ENCODE data around the gene DISP3. TPM values are rescaled to one million over a fixed set of nuclear protein-coding genes. Genes with fewer than 3 reads are reported as not detected.

Gene DISP3
- total and polyA plus RNA-seq, 2 of the 4 experiments (the other 2 are of a cell fraction), result 0.05 TPM; not detected in 1

- H4K5ac ChIP-seq (ENCODE audit: low read depth, low read length), result no peak overlapping the region
- H3K4me2 ChIP-seq (ENCODE audit: low read depth, low read length), result no peak overlapping the region
- no peak overlapping the region for H4K8ac ChIP-seq (ENCODE audit: low read depth in 2 of 2, low read length in 2 of 2)
- no peak overlapping the region for H3K18ac ChIP-seq (ENCODE audit: low read depth, low read length)
- no peak overlapping the region for H2BK5ac ChIP-seq (ENCODE audit: low read depth, low read length, poor library complexity, severe bottlenecking)
- H3K36me3 ChIP-seq (ENCODE audit: control insufficient read depth, insufficient read depth, low read length), result no peaks in the 10 kb centered on the region
- no peak overlapping the region for H3K14ac ChIP-seq (replicated peaks; ENCODE audit: low read depth, low read length)
- DNase-seq (no peak), ATAC-seq (ENCODE audit: low read depth) (no peak)
- no peaks in the 10 kb centered on the region for H3K9me3 ChIP-seq (ENCODE audit: control insufficient read depth, insufficient read depth, low read length)
- dilution Hi-C loops (cut with HindIII; ENCODE audit: low sequenced_read_pairs, unreplicated experiment), result no loop called here
- H3K79me1 ChIP-seq (ENCODE audit: low read depth in 1 of 2, low read length in 2 of 2), result no peaks in the 10 kb centered on the region
- intact Hi-C loops (cut with micrococcal nuclease), result loop anchor here (10.0 kb wide), 1 partner anchor 206 kb away; the partner anchor contains the start of gene MTOR
- H2BK15ac ChIP-seq (ENCODE audit: low read depth, low read length), result no peak overlapping the region
- H3K27me3 ChIP-seq (ENCODE audit: control insufficient read depth, insufficient read depth, low read length), result no peaks in the 10 kb centered on the region
- no peak overlapping the region for H3K4me3 ChIP-seq (ENCODE audit: insufficient read depth, low read depth, low read length)
- CTCF ChIA-PET, result no interaction called here
- WGBS, 2 experiments (ENCODE audit: extremely low coverage in 2 of 2, insufficient read length in 1 of 2), result no CpG with 5 or more reads among the region's 2 CpGs
- in situ Hi-C loops (cut with MboI; ENCODE audit: low sequenced_read_pairs), result no loop called here
- no peak for TF ChIP-seq CHD1 (IDR thresholded peaks at IDR 0.05; ENCODE audit: low read depth, low read length)
- no peak for TF ChIP-seq POLR2A (IDR thresholded peaks at IDR 0.05; ENCODE audit: low read depth, low read length)
- TF ChIP-seq MAFK (IDR thresholded peaks at IDR 0.05; ENCODE audit: low read depth, low read length), result no peak
- no peak for TF ChIP-seq RAD21 (IDR thresholded peaks at IDR 0.05; ENCODE audit: low read length)
- TF ChIP-seq RFX5 (IDR thresholded peaks at IDR 0.05; ENCODE audit: low read depth, low read length), result no peak
- no peak for TF ChIP-seq MXI1 (IDR thresholded peaks at IDR 0.05; ENCODE audit: borderline replicate concordance, low read depth, low read length)
- TF ChIP-seq ELK1 (IDR thresholded peaks at IDR 0.05; ENCODE audit: borderline replicate concordance, low read depth, low read length), result no peak
- no peak for TF ChIP-seq MAZ (IDR thresholded peaks at IDR 0.05; ENCODE audit: borderline replicate concordance, low read depth, low read length)
- no peak for TF ChIP-seq FOS (IDR thresholded peaks at IDR 0.05; ENCODE audit: low read depth, low read length)
- TF ChIP-seq BHLHE40 (IDR thresholded peaks at IDR 0.05; ENCODE audit: low read depth, low read length), result no peak
- TF ChIP-seq CEBPB (IDR thresholded peaks at IDR 0.05; ENCODE audit: low read depth, low read length), result no peak
- no peak for TF ChIP-seq USF2 (IDR thresholded peaks at IDR 0.05; ENCODE audit: low read depth, low read length)
- no peak for TF ChIP-seq RCOR1 (IDR thresholded peaks at IDR 0.05; ENCODE audit: insufficient replicate concordance, low read length)
- no peaks in the 10 kb centered on the region for H4K20me1 ChIP-seq (ENCODE audit: insufficient read depth, low read length)
- no peak overlapping the region for H2BK120ac ChIP-seq (ENCODE audit: low read depth, low read length)
- H4K91ac ChIP-seq (ENCODE audit: insufficient read depth, low read depth, low read length), result no peak overlapping the region
- H3K56ac ChIP-seq (ENCODE audit: extremely low read depth, insufficient read depth, low read length), result no peak overlapping the region
- H3K23ac ChIP-seq (ENCODE audit: low read depth, low read length), result no peak overlapping the region
- no peak overlapping the region for H2AFZ ChIP-seq (replicated peaks; ENCODE audit: low read length, poor library complexity)
- no TSS peak for BruUV-seq (replicated peaks)
- H3K9ac ChIP-seq (ENCODE audit: low read depth, low read length), result no peak overlapping the region
- H2AK9ac ChIP-seq (replicated peaks; ENCODE audit: low read depth, low read length, poor library complexity), result no peak overlapping the region
- POLR2A ChIA-PET (ENCODE audit: unreplicated experiment), result no interaction called here
- H3K27ac ChIP-seq (ENCODE audit: insufficient read depth, low read length), result no peak overlapping the region
- H2AK5ac ChIP-seq (ENCODE audit: low read depth, low read length), result no peak overlapping the region
- no peaks in the 10 kb centered on the region for H3K4me1 ChIP-seq (ENCODE audit: control insufficient read depth, insufficient read depth, low read length)
- H3K9me1 ChIP-seq (ENCODE audit: insufficient read depth, low read length), result no peaks in the 10 kb centered on the region
- no peak overlapping the region for H2BK20ac ChIP-seq (ENCODE audit: low read depth, low read length)
- H3K4ac ChIP-seq (ENCODE audit: low read depth, low read length), result no peak overlapping the region
These were observed 8.0 kb upstream of the DISP3 start for GRCh38 chr1:11470912-11471311.

All from IMR-90 (cell line).